OCI-M2 (cell line): ENCODE results near the gene MAN1C1.

Source experiments
- DNase-seq: peaks from one replicate; lab custom pipeline; 2025; ENCODE audit not compliant: unreplicated experiment; lab: John Stamatoyannopoulos, UW

Gene MAN1C1

GRCh38 chr1:25811384-25812082, 194.9 kb downstream of the MAN1C1 start:
- DNase-seq = no peak

GRCh38 chr1:25813071-25813733, 196.6 kb downstream of the MAN1C1 start:
- DNase-seq = no peak

- no peak for DNase-seq
Observed at GRCh38 chr1:25813734-25814471, 197.3 kb downstream of the MAN1C1 start.

- no peak for DNase-seq
Observed at GRCh38 chr1:25814549-25815087, 198.0 kb downstream of the MAN1C1 start.

GRCh38 chr1:25815208-25816111, 198.9 kb downstream of the MAN1C1 start:
- no peak for DNase-seq

GRCh38 chr1:25816112-25816718, 199.6 kb downstream of the MAN1C1 start:
- no peak for DNase-seq

- DNase-seq = no peak
Observed at GRCh38 chr1:25817840-25818501, 201.4 kb downstream of the MAN1C1 start.

- no peak for DNase-seq
Observed at GRCh38 chr1:25818569-25818968, 202.0 kb downstream of the MAN1C1 start.

- DNase-seq = no peak
Observed at GRCh38 chr1:25819491-25820246, 203.1 kb downstream of the MAN1C1 start, which contains the start of gene MTFR1L. Gene MTFR1L, plus strand, starts transcription at chr1:25819954. Its CDS starts 3,151 bp downstream, at chr1:25823105.

GRCh38 chr1:25820247-25821111, 203.9 kb downstream of the MAN1C1 start:
- no peak for DNase-seq

GRCh38 chr1:25821112-25821476, 204.5 kb downstream of the MAN1C1 start:
- DNase-seq = no peak

- DNase-seq = no peak
Observed at GRCh38 chr1:25821630-25822091, 205.1 kb downstream of the MAN1C1 start.

- DNase-seq = no peak
Observed at GRCh38 chr1:25825605-25826004, 209.0 kb downstream of the MAN1C1 start.

GRCh38 chr1:25826571-25826970, 210.0 kb downstream of the MAN1C1 start:
- no peak for DNase-seq

GRCh38 chr1:25828491-25828890, 211.9 kb downstream of the MAN1C1 start:
- DNase-seq = no peak

GRCh38 chr1:25829046-25829445, 212.5 kb downstream of the MAN1C1 start:
- DNase-seq = no peak

- DNase-seq = no peak
Observed at GRCh38 chr1:25831569-25832196, 215.1 kb downstream of the MAN1C1 start.
